Trophoblast cell (in vitro differentiated cells and primary cell): ENCODE results near the gene SEMA5A.

ENCODE experiments used
- DNase-seq, 2 donors: peaks; one replicate each; pipeline ENCODE4 v3.0.0-alpha.2; 2016
- H2AFZ ChIP-seq: 2 replicates; pipeline ENCODE4 v1.6.1; 2013; ENCODE audit warnings: low read length, moderate library complexity, mild to moderate bottlenecking; ENCODE audit not compliant: insufficient read depth, poor library complexity
- H2AK5ac ChIP-seq: 2 replicates; pipeline ENCODE4 v1.6.1; 2013; ENCODE audit warnings: mild to moderate bottlenecking, low read length
- H2BK120ac ChIP-seq: 2 replicates; pipeline ENCODE4 v1.6.1; 2013; ENCODE audit warnings: low read length, mild to moderate bottlenecking, moderate library complexity; ENCODE audit not compliant: insufficient read depth, poor library complexity
- H2BK12ac ChIP-seq: 2 replicates; pipeline ENCODE4 v1.6.1; 2013; ENCODE audit warnings: mild to moderate bottlenecking, low read length, moderate library complexity
- H2BK5ac ChIP-seq: 2 replicates; pipeline ENCODE4 v1.6.1; 2013; ENCODE audit warnings: low read length, low read depth, moderate library complexity, mild to moderate bottlenecking; ENCODE audit not compliant: poor library complexity
- H3K14ac ChIP-seq: 2 replicates; pipeline ENCODE4 v1.6.1; 2013; ENCODE audit warnings: mild to moderate bottlenecking, low read length
- H3K18ac ChIP-seq: 2 replicates; pipeline ENCODE4 v1.6.1; 2013; ENCODE audit warnings: mild to moderate bottlenecking, low read length
- H3K23ac ChIP-seq: 2 replicates; pipeline ENCODE4 v1.6.1; 2013; ENCODE audit warnings: low read length
- H3K27ac ChIP-seq: 2 replicates; pipeline ENCODE4 v1.5.1; 2013; ENCODE audit warnings: low read depth, mild to moderate bottlenecking, inconsistent platforms, low read length, moderate library complexity
- H3K27me3 ChIP-seq: 2 replicates; pipeline ENCODE4 v1.6.1; 2013; ENCODE audit warnings: inconsistent platforms, mild to moderate bottlenecking, low read length, moderate library complexity; ENCODE audit not compliant: insufficient read depth
- H3K36me3 ChIP-seq, 2 experiments: 1 replicate in 1 of 2; 2 replicates in 1 of 2; pipeline ENCODE4 v1.6.1; 2013; ENCODE audit warnings: low read length in 2 of 2, mild to moderate bottlenecking in 2 of 2, moderate library complexity in 1 of 2; ENCODE audit not compliant: insufficient read depth in 2 of 2, control insufficient read depth in 1 of 2
- H3K4ac ChIP-seq: 2 replicates; pipeline ENCODE4 v1.6.1; 2013; ENCODE audit warnings: low read depth, mild to moderate bottlenecking, low read length, moderate library complexity
- H3K4me1 ChIP-seq, 2 experiments: 1 replicate in 1 of 2; 2 replicates in 1 of 2; pipeline ENCODE4 v1.6.1; 2013; ENCODE audit warnings: low read length in 2 of 2, mild to moderate bottlenecking in 2 of 2, moderate library complexity in 1 of 2; ENCODE audit not compliant: insufficient read depth in 2 of 2, control insufficient read depth in 1 of 2
- H3K4me2 ChIP-seq: 2 replicates; pipeline ENCODE4 v1.6.1; 2013; ENCODE audit warnings: inconsistent platforms, mild to moderate bottlenecking, low read length, moderate library complexity
- H3K4me3 ChIP-seq: 2 replicates; pipeline ENCODE4 v1.5.1; 2013; ENCODE audit warnings: mild to moderate bottlenecking, low read depth, low read length, inconsistent platforms
- H3K79me1 ChIP-seq: one replicate; pipeline ENCODE4 v1.6.1; 2013; ENCODE audit warnings: low read length
- H3K79me2 ChIP-seq: 2 replicates; pipeline ENCODE4 v1.6.1; 2013; ENCODE audit warnings: low read length, mild to moderate bottlenecking; ENCODE audit not compliant: control insufficient read depth, insufficient read depth, poor library complexity
- H3K9ac ChIP-seq: 2 replicates; pipeline ENCODE4 v1.6.1; 2013; ENCODE audit warnings: mild to moderate bottlenecking, low read length
- H3K9me3 ChIP-seq: 2 replicates; pipeline ENCODE4 v1.6.1; 2013; ENCODE audit warnings: low read depth, mild to moderate bottlenecking, control low read depth, inconsistent platforms, low read length; ENCODE audit not compliant: insufficient read depth
- H4K12ac ChIP-seq: 2 replicates; pipeline ENCODE4 v1.6.1; 2013; ENCODE audit warnings: low read depth, mild to moderate bottlenecking, low read length, moderate library complexity
- H4K8ac ChIP-seq: 2 replicates; pipeline ENCODE4 v1.6.1; 2013; ENCODE audit warnings: low read depth, mild to moderate bottlenecking, low read length, moderate library complexity
- H4K91ac ChIP-seq: one replicate; pipeline ENCODE4 v1.6.1; 2013; ENCODE audit warnings: low read depth, mild to moderate bottlenecking, low read length, moderate library complexity
- WGBS: extraction: QIAGEN DNeasy Blood & Tissue Kit; methylation state at CpG from one replicate; pipeline ENCODE4 v1.1.7; 2013; ENCODE audit warnings: missing lambda C conversion rate; ENCODE audit not compliant: insufficient read length, insufficient coverage; ENCODE audit errors: extremely low coverage; 5-methylcytosine and 5-hydroxymethylcytosine counted together

The SEMA5A gene

GRCh38 chr5:9347032-9347431 is 198.8 kb downstream of the SEMA5A start:
- Histone ChIP-seq H2BK120ac (no peak overlapping the region), H3K27me3 (no peaks in the 10 kb centered on the region), H3K4me2 (no peak overlapping the region), H3K36me3 (peaks cover 6 to 9% of the 10 kb centered on the region in 2 experiments), H3K9ac (no peak overlapping the region), H2BK12ac (no peak overlapping the region), H3K79me1 (peaks cover 13% of the 10 kb centered on the region), H3K4ac (no peak overlapping the region), H3K79me2 (peaks cover 4% of the 10 kb centered on the region), H3K27ac (peak overlapping the region; percentile 79), H3K9me3 (no peaks in the 10 kb centered on the region), H3K18ac (no peak overlapping the region), H3K14ac (no peak overlapping the region), H2BK5ac (no peak overlapping the region), H2AFZ (no peak overlapping the region), H4K12ac (no peak overlapping the region), H3K4me3 (no peak overlapping the region), H4K91ac (no peak overlapping the region), H2AK5ac (no peak overlapping the region), H3K23ac (no peak overlapping the region), H3K4me1 (peaks cover 17 to 42% of the 10 kb centered on the region in 2 experiments), H4K8ac (no peak overlapping the region)
- no peak for DNase-seq
- no CpG with 5 or more reads among the region's 3 CpGs for WGBS

GRCh38 chr5:9344751-9345240 is 201.1 kb downstream of the SEMA5A start:
- no peak overlapping the region for H3K27ac ChIP-seq
- H3K9me3 ChIP-seq: no peaks in the 10 kb centered on the region
- H4K12ac ChIP-seq: no peak overlapping the region
- H3K9ac ChIP-seq: no peak overlapping the region
- no peak overlapping the region for H3K4me2 ChIP-seq
- no peak overlapping the region for H3K18ac ChIP-seq
- no peak overlapping the region for H2BK120ac ChIP-seq
- no peak overlapping the region for H2AFZ ChIP-seq
- H3K36me3 ChIP-seq: peaks cover 6 to 9% of the 10 kb centered on the region in 2 experiments
- peak; percentile 84 to 90 for DNase-seq
- no peak overlapping the region for H2AK5ac ChIP-seq
- no peak overlapping the region for H3K14ac ChIP-seq
- H2BK12ac ChIP-seq: no peak overlapping the region
- H3K4me1 ChIP-seq: peaks cover 15 to 33% of the 10 kb centered on the region in 2 experiments
- H2BK5ac ChIP-seq: no peak overlapping the region
- no peak overlapping the region for H4K8ac ChIP-seq
- no peak overlapping the region for H3K4me3 ChIP-seq
- no CpG with 5 or more reads among the region's 1 CpG for WGBS
- no peak overlapping the region for H3K4ac ChIP-seq
- no peak overlapping the region for H4K91ac ChIP-seq
- no peaks in the 10 kb centered on the region for H3K27me3 ChIP-seq
- peaks cover 4% of the 10 kb centered on the region for H3K79me2 ChIP-seq
- peaks cover 13% of the 10 kb centered on the region for H3K79me1 ChIP-seq
- no peak overlapping the region for H3K23ac ChIP-seq

GRCh38 chr5:9343146-9343850 is 202.6 kb downstream of the SEMA5A start:
- H2AFZ ChIP-seq: no peak overlapping the region
- H3K14ac ChIP-seq: no peak overlapping the region
- H4K8ac ChIP-seq: no peak overlapping the region
- peak in 1 of 2 donors; percentile 38 for DNase-seq
- WGBS: no CpG with 5 or more reads among the region's 3 CpGs
- H3K79me2 ChIP-seq: peaks cover 4% of the 10 kb centered on the region
- no peaks in the 10 kb centered on the region for H3K9me3 ChIP-seq
- H3K27ac ChIP-seq: no peak overlapping the region
- peaks cover 8 to 9% of the 10 kb centered on the region in 2 experiments for H3K36me3 ChIP-seq
- peak overlapping the region; percentile 40 for H2BK120ac ChIP-seq
- H3K4me1 ChIP-seq: peaks cover 12 to 27% of the 10 kb centered on the region in 2 experiments
- peak overlapping the region; percentile 14 for H3K18ac ChIP-seq
- H3K79me1 ChIP-seq: peaks cover 10% of the 10 kb centered on the region
- no peak overlapping the region for H2AK5ac ChIP-seq
- no peak overlapping the region for H2BK5ac ChIP-seq
- peak overlapping the region; percentile 1 for H3K4me2 ChIP-seq
- H3K23ac ChIP-seq: no peak overlapping the region
- no peak overlapping the region for H3K4me3 ChIP-seq
- peak overlapping the region; percentile 87 for H3K4ac ChIP-seq
- no peak overlapping the region for H4K91ac ChIP-seq
- no peak overlapping the region for H3K9ac ChIP-seq
- peak overlapping the region; percentile 67 for H2BK12ac ChIP-seq
- H4K12ac ChIP-seq: no peak overlapping the region
- H3K27me3 ChIP-seq: no peaks in the 10 kb centered on the region

GRCh38 chr5:9342161-9342787 is 203.6 kb downstream of the SEMA5A start:
- Histone ChIP-seq H3K27me3 (no peaks in the 10 kb centered on the region), H3K4me1 (peaks cover 10 to 21% of the 10 kb centered on the region in 2 experiments), H3K4me3 (no peak overlapping the region), H3K9me3 (no peaks in the 10 kb centered on the region), H2BK12ac (no peak overlapping the region), H4K12ac (no peak overlapping the region), H4K91ac (no peak overlapping the region), H3K36me3 (peaks cover 8 to 9% of the 10 kb centered on the region in 2 experiments), H3K18ac (no peak overlapping the region), H3K79me2 (peaks cover 4% of the 10 kb centered on the region), H3K23ac (no peak overlapping the region), H2AFZ (no peak overlapping the region), H3K9ac (no peak overlapping the region), H3K27ac (no peak overlapping the region), H4K8ac (no peak overlapping the region), H3K4ac (no peak overlapping the region), H3K14ac (no peak overlapping the region), H2BK120ac (no peak overlapping the region), H2AK5ac (no peak overlapping the region), H3K79me1 (peaks cover 8% of the 10 kb centered on the region), H2BK5ac (no peak overlapping the region), H3K4me2 (no peak overlapping the region)
- WGBS: no CpG with 5 or more reads among the region's 6 CpGs
- DNase-seq: peak in 1 of 2 donors; percentile 18
